ENCODE measurements around the gene OLFML2B.

Gene OLFML2B

GRCh38 chr1:162004441-162004950 is 19.2 kb downstream of the OLFML2B start:
- DNase-seq = no peak

GRCh38 chr1:162003830-162004215 is 19.8 kb downstream of the OLFML2B start:
- DNase-seq = no peak

- no peak for DNase-seq
These were observed 20.4 kb downstream of the OLFML2B start for GRCh38 chr1:162003061-162003829.

- no peak for DNase-seq
These were observed 23.6 kb downstream of the OLFML2B start for GRCh38 chr1:162000053-162000420.

GRCh38 chr1:161999301-162000052 is 24.2 kb downstream of the OLFML2B start:
- DNase-seq = no peak

GRCh38 chr1:161998811-161999210 is 24.9 kb downstream of the OLFML2B start:
- DNase-seq = no peak

GRCh38 chr1:161997152-161997551 is 26.5 kb downstream of the OLFML2B start:
- no peak for DNase-seq

- DNase-seq = no peak
These were observed 29.4 kb downstream of the OLFML2B start for GRCh38 chr1:161994175-161994668.

GRCh38 chr1:161993576-161993975 is 30.1 kb downstream of the OLFML2B start:
- no peak for DNase-seq

GRCh38 chr1:161989786-161990185 is 33.9 kb downstream of the OLFML2B start:
- no peak for DNase-seq

GRCh38 chr1:161989108-161989507 is 34.6 kb downstream of the OLFML2B start:
- no peak for DNase-seq

- no peak for DNase-seq
These were observed 35.3 kb downstream of the OLFML2B start for GRCh38 chr1:161988413-161988812.

- no peak for DNase-seq
These were observed 35.8 kb downstream of the OLFML2B start for GRCh38 chr1:161987872-161988271.

GRCh38 chr1:161987303-161987702 is 36.4 kb downstream of the OLFML2B start:
- no peak for DNase-seq

- no peak for DNase-seq
These were observed 37.3 kb downstream of the OLFML2B start for GRCh38 chr1:161986328-161986727.

GRCh38 chr1:161985301-161985822 is 38.3 kb downstream of the OLFML2B start:
- DNase-seq = no peak

- DNase-seq = no peak
These were observed 39.9 kb downstream of the OLFML2B start for GRCh38 chr1:161983725-161984124.

GRCh38 chr1:161982917-161983316 is 40.8 kb downstream of the OLFML2B start:
- no peak for DNase-seq

- DNase-seq = no peak
These were observed 41.2 kb downstream of the OLFML2B start for GRCh38 chr1:161982507-161982895.

- no peak for DNase-seq
These were observed 41.7 kb downstream of the OLFML2B start for GRCh38 chr1:161981735-161982506.

GRCh38 chr1:161981126-161981525 is 42.5 kb downstream of the OLFML2B start:
- DNase-seq = no peak

- DNase-seq = peak in 1 of 2 experiments; percentile 31
These were observed 45.5 kb downstream of the OLFML2B start for GRCh38 chr1:161978011-161978790.

Data from NCI-H187 (cell line).